Measurements from ENCODE around the gene SORCS2. TPM values are rescaled to one million over a fixed set of nuclear protein-coding genes. Genes with fewer than 3 reads are reported as not detected.

The SORCS2 gene
- total RNA-seq, 1 donor from 2014 or later, result not detected

DNA sequence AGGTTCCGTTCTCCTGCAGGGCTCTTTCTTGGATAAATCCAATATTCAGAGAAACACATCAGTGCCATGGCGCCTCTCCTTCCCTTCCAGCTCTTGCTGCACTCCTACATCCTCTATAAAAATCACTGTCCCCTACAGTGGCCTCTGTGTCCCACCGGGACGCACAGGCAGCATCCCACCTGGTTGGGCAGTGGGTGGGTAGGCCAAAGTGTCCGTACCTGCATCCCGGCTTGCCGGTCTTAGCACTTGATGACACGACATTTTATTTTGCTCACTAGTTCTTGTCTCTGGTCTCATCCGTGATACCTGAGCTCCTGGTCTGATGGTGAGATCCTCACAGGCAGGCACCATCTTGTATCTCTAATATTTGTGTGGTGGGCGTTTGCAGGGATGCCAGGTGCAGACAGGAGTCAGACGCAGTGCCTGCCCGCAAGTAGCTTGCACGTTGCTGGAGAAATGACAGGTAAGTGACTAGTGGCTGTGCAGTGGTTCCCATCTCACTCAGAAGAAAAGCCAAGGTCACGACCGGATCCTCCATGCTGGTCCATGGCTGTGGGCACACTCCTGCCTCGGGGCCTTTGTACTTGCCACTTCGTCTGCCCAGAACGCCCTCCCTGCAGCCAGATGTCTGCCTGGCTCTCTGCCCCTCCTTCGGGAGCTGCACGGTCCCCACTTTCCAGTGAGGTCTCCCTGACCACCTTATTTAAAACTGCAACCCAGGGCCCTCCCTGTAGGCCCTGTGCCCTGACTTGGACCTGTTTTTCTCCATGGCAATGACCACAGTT, 109.7 kb downstream of the SORCS2 start:
- DNase-seq (ENCODE audit: low spot score), result no peak
- Mint-ChIP-seq H3K27ac (no peak overlapping the region), H3K4me1 (ENCODE audit: low read depth) (peaks cover 5% of the 10 kb centered on the region), H3K4me3 (no peak overlapping the region), H3K27me3 (ENCODE audit: insufficient read depth) (peaks cover 3% of the 10 kb centered on the region), H3K36me3 (ENCODE audit: low read depth) (no peaks in the 10 kb centered on the region), H3K9me3 (no peaks in the 10 kb centered on the region)
- intact Hi-C loops (cut with micrococcal nuclease), result no loop called here

- peaks cover 3% of the 10 kb centered on the region for H3K27me3 Mint-ChIP-seq (ENCODE audit: insufficient read depth)
- intact Hi-C loops (cut with micrococcal nuclease), result no loop called here
- no peak overlapping the region for H3K27ac Mint-ChIP-seq
- peaks cover 5% of the 10 kb centered on the region for H3K4me1 Mint-ChIP-seq (ENCODE audit: low read depth)
- H3K9me3 Mint-ChIP-seq, result no peaks in the 10 kb centered on the region
- no peak for DNase-seq (ENCODE audit: low spot score)
- no peak overlapping the region for H3K4me3 Mint-ChIP-seq
- no peaks in the 10 kb centered on the region for H3K36me3 Mint-ChIP-seq (ENCODE audit: low read depth)
Observed at GRCh38 chr4:7302781-7303404, 110.6 kb downstream of the SORCS2 start.

- peaks cover 5% of the 10 kb centered on the region for H3K4me1 Mint-ChIP-seq (ENCODE audit: low read depth)
- no peak overlapping the region for H3K27ac Mint-ChIP-seq
- no peak overlapping the region for H3K4me3 Mint-ChIP-seq
- H3K9me3 Mint-ChIP-seq, result no peaks in the 10 kb centered on the region
- no peak for DNase-seq (ENCODE audit: low spot score)
- no peaks in the 10 kb centered on the region for H3K36me3 Mint-ChIP-seq (ENCODE audit: low read depth)
- intact Hi-C loops (cut with micrococcal nuclease), result no loop called here
- no peaks in the 10 kb centered on the region for H3K27me3 Mint-ChIP-seq (ENCODE audit: insufficient read depth)
Observed at GRCh38 chr4:7303561-7303960, 111.2 kb downstream of the SORCS2 start.

- Mint-ChIP-seq H3K9me3 (no peaks in the 10 kb centered on the region), H3K36me3 (ENCODE audit: low read depth) (no peaks in the 10 kb centered on the region)
Observed at GRCh38 chr4:7304436-7304835, 112.1 kb downstream of the SORCS2 start.

DNA sequence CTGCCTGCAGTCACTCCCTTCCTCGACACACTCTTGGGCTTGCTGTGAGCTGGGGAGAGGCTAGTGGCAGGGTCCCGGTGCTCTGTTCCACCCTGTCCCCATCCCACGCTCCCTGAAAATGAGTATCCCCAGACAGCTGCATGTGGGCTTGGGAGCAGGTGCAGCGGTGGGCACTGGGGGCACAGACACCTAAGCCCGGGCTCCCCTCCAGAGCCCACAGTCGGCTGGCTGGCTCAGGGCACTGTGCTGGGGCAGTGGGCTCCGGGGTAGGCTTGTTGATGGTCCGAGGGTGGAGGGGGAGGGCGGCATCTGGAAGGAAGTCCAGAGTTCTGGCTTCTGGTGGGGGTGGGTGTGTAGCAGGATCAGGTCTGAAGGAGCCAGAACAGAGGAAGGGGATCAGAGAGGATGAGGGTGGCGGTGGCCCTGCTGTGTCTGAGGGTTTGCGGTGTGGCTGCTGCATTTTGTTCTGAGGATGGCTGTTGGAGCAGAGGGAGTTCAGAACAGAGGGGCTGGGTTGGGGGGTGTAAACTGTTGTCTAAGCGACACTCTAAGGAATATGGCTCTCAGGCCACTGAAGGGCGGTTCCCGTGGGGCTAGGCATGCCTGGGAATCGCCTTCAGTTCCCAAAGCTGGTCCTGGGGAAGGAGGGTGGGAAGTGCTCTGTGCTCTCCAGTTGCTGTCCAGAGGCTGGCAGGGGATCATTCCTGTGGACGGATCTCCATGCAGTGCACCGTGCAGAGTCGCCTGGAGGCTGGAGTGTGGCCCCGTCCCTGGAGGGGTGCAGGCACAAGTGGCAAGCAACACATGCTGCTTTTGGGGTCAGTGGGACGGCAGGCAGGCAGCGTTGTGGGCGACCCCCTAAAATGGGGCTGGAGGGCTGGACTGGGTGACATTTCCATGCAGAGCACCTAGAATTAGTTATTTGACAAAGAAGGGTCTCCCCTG, 114.0 kb downstream of the SORCS2 start:
- intact Hi-C loops (cut with micrococcal nuclease), result no loop called here
- no peaks in the 10 kb centered on the region for H3K9me3 Mint-ChIP-seq
- no peak for DNase-seq (ENCODE audit: low spot score)
- H3K36me3 Mint-ChIP-seq (ENCODE audit: low read depth), result no peaks in the 10 kb centered on the region
- H3K4me1 Mint-ChIP-seq (ENCODE audit: low read depth), result no peaks in the 10 kb centered on the region
- no peak overlapping the region for H3K4me3 Mint-ChIP-seq
- H3K27me3 Mint-ChIP-seq (ENCODE audit: insufficient read depth), result no peaks in the 10 kb centered on the region
- no peak overlapping the region for H3K27ac Mint-ChIP-seq

More at GRCh38 chr4:7304436-7304835, 112.1 kb downstream of the SORCS2 start:
- peaks cover 2% of the 10 kb centered on the region for H3K4me1 Mint-ChIP-seq (ENCODE audit: low read depth)
- intact Hi-C loops (cut with micrococcal nuclease), result no loop called here
- no peak for DNase-seq (ENCODE audit: low spot score)
- no peak overlapping the region for H3K27ac Mint-ChIP-seq
- no peak overlapping the region for H3K4me3 Mint-ChIP-seq
- H3K27me3 Mint-ChIP-seq (ENCODE audit: insufficient read depth), result no peaks in the 10 kb centered on the region

- Mint-ChIP-seq H3K9me3 (no peaks in the 10 kb centered on the region), H3K36me3 (ENCODE audit: low read depth) (no peaks in the 10 kb centered on the region), H3K4me1 (ENCODE audit: low read depth) (no peaks in the 10 kb centered on the region), H3K27me3 (ENCODE audit: insufficient read depth) (no peaks in the 10 kb centered on the region), H3K27ac (no peak overlapping the region), H3K4me3 (no peak overlapping the region)
- no peak for DNase-seq (ENCODE audit: low spot score)
- intact Hi-C loops (cut with micrococcal nuclease), result no loop called here
Observed at GRCh38 chr4:7306986-7307385, 114.6 kb downstream of the SORCS2 start.

- Mint-ChIP-seq H3K4me1 (ENCODE audit: low read depth) (no peaks in the 10 kb centered on the region), H3K36me3 (ENCODE audit: low read depth) (no peaks in the 10 kb centered on the region), H3K9me3 (no peaks in the 10 kb centered on the region), H3K27ac (no peak overlapping the region), H3K4me3 (no peak overlapping the region), H3K27me3 (ENCODE audit: insufficient read depth) (no peaks in the 10 kb centered on the region)
- intact Hi-C loops (cut with micrococcal nuclease), result no loop called here
- no peak for DNase-seq (ENCODE audit: low spot score)
Observed at GRCh38 chr4:7307394-7308099, 115.2 kb downstream of the SORCS2 start.

DNA sequence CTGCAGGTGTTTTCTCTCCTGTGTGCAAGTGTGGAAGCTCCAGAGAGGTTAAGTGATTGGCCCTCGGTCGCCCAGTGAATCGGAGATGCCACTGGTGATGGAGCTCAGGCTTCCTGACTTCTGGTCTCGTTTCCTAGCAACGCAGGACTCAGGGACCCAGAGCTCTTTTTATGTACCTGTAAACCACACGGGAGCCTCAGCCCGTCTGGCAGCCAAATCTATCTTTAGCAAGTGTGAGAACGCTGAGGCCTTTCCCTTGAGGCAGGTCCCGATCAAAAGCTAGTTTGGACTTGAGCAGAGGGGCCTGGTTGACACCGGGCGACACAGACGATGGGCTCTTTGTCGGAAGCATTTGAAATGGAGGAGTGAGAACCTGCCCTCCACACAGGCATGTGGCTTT, 116.8 kb downstream of the SORCS2 start:
- DNase-seq (ENCODE audit: low spot score), result no peak
- no peaks in the 10 kb centered on the region for H3K27me3 Mint-ChIP-seq (ENCODE audit: insufficient read depth)

DNA sequence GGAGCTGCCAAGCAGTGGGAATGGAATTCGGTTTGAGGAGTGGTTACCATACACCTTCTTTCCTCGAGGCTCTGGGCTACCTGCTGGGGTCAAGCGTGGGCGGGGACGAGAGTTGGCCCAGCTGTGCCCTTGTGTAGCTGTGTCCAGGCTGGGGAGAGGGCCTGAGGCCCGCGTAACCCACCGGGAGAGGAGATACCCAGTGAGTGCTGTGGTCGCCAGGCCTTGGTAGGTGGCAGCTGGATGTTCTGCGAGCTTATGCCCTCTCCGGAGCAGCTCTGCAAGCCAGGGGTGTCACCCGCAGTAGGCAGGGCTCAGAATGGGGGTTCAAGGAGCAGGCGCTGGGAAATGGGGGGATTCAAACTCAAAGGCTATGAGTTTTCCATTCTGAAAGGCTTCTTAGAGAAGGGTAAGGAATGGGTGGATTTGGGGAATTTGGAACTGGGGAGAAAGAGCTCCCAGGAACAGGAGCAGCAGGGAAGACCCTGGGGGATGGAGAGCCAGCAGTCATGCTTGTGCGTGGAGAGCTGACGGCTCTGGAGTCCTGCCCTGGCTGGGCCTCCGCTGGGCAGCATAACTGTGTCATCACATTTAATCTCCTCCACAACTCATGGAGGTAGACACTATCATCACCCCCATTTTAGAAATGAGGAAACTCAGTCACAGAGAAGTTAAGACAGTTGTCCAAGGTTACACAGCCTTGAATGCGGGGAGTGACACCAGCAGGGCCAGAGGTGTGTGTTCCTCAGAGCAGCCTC, 117.5 kb downstream of the SORCS2 start:
- Mint-ChIP-seq H3K27ac (no peak overlapping the region), H3K27me3 (ENCODE audit: insufficient read depth) (no peaks in the 10 kb centered on the region), H3K36me3 (ENCODE audit: low read depth) (no peaks in the 10 kb centered on the region), H3K4me3 (no peak overlapping the region), H3K9me3 (no peaks in the 10 kb centered on the region), H3K4me1 (ENCODE audit: low read depth) (no peaks in the 10 kb centered on the region)
- intact Hi-C loops (cut with micrococcal nuclease), result no loop called here
- no peak for DNase-seq (ENCODE audit: low spot score)

More for the DNA sequence above, 116.8 kb downstream of the SORCS2 start:
- H3K27ac Mint-ChIP-seq, result no peak overlapping the region
- no peaks in the 10 kb centered on the region for H3K9me3 Mint-ChIP-seq
- intact Hi-C loops (cut with micrococcal nuclease), result no loop called here
- H3K4me3 Mint-ChIP-seq, result no peak overlapping the region
- H3K4me1 Mint-ChIP-seq (ENCODE audit: low read depth), result no peaks in the 10 kb centered on the region
- no peaks in the 10 kb centered on the region for H3K36me3 Mint-ChIP-seq (ENCODE audit: low read depth)

DNA sequence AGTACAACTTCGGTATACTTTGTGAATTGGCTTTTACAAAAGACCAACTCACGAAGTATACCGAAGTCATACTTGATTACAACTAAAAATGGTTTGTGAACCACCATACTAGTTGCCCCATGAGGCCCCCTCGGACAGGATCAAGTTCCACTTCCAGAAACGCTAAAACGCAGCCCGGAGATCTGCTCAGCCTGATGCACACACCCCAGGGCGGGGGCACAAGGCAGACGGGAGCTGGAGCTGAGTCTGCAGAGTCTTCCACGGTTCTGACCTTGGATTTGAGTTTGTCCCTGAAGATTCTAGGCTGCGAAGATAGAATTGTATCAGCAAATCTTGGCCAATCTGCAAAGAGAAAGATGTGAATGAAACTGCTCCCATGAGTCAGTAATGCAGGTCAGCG, 118.1 kb downstream of the SORCS2 start:
- H3K9me3 Mint-ChIP-seq, result no peaks in the 10 kb centered on the region
- no peaks in the 10 kb centered on the region for H3K27me3 Mint-ChIP-seq (ENCODE audit: insufficient read depth)
- H3K27ac Mint-ChIP-seq, result no peak overlapping the region
- H3K36me3 Mint-ChIP-seq (ENCODE audit: low read depth), result no peaks in the 10 kb centered on the region
- H3K4me3 Mint-ChIP-seq, result no peak overlapping the region
- H3K4me1 Mint-ChIP-seq (ENCODE audit: low read depth), result no peaks in the 10 kb centered on the region
- DNase-seq (ENCODE audit: low spot score), result no peak
- intact Hi-C loops (cut with micrococcal nuclease), result no loop called here

- H3K27me3 Mint-ChIP-seq (ENCODE audit: insufficient read depth), result no peaks in the 10 kb centered on the region
- H3K36me3 Mint-ChIP-seq (ENCODE audit: low read depth), result no peaks in the 10 kb centered on the region
- no peaks in the 10 kb centered on the region for H3K9me3 Mint-ChIP-seq
- H3K27ac Mint-ChIP-seq, result no peak overlapping the region
- no peak overlapping the region for H3K4me3 Mint-ChIP-seq
- intact Hi-C loops (cut with micrococcal nuclease), result no loop called here
- no peak for DNase-seq (ENCODE audit: low spot score)
- no peaks in the 10 kb centered on the region for H3K4me1 Mint-ChIP-seq (ENCODE audit: low read depth)
Observed at GRCh38 chr4:7311205-7311604, 118.9 kb downstream of the SORCS2 start.

DNA sequence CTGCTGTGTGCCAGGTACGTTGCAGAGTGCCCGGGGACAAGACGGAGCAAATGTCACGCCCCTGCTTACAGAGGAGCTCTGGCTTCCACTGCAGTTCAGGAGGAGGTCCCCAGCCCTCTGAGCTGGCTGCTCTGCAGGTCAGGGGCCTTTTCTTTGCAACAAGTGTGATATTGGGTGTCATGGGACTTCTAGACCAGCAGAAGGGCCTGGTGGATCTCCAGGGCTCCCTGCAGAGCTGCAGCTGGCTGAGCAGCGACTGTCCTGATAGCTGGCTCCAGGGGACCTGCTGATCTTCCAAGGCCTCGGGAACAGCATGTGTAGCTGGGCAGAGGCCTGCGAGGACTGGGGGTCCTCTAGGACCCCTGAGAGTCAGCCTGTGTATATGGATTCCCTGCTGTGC, 120.4 kb downstream of the SORCS2 start:
- Mint-ChIP-seq H3K36me3 (ENCODE audit: low read depth) (no peaks in the 10 kb centered on the region), H3K4me1 (ENCODE audit: low read depth) (no peaks in the 10 kb centered on the region), H3K9me3 (no peaks in the 10 kb centered on the region), H3K27me3 (ENCODE audit: insufficient read depth) (no peaks in the 10 kb centered on the region), H3K4me3 (no peak overlapping the region), H3K27ac (no peak overlapping the region)
- DNase-seq (ENCODE audit: low spot score), result no peak
- intact Hi-C loops (cut with micrococcal nuclease), result no loop called here

All from activated T-helper 1 cell treated with anti-CD3 and anti-CD28 coated beads, Interleukin-12 subunit alpha, Interleukin-12 subunit beta, Interleukin-2, Interleukin-4 antibody, amounts not matched to agents 30 ng/mL and 10 ng/mL and 1 ng/mL, durations not matched to agents 14 hours and 24 hours and 36 hours (primary cell).